HCT116 (cell line): ENCODE measurements around the gene KCNK3. TPM values are rescaled to one million over a fixed set of nuclear protein-coding genes. Genes with fewer than 3 reads are reported as not detected.

Experiments
- ATAC-seq: fragments of 200-7000 bp; cut with Tn5 transposase; 2 replicates; pipeline ENCODE4 v1.9.1; 2020; ENCODE audit warnings: mild to moderate bottlenecking, moderate library complexity
- BruUV-seq: library from RNA; stranded (reverse); fragments of 400-500 nt; replicated peaks from 2 replicates; lab custom pipeline; 2021; lab: Mats Ljungman, UMichigan
- CTCF ChIA-PET: fragments of 300-600 bp; sonication (Branson Sonifier 250); formaldehyde crosslinking; loops from one replicate; lab custom pipeline; 2021; ENCODE audit warnings: antibody characterized with exemption; lab: Charles Lee
- POLR2A ChIA-PET: fragments of 300-600, 350-600 bp; sonication (Branson Sonifier 250); formaldehyde crosslinking; loops from one replicate; lab custom pipeline; 2021; ENCODE audit warnings: antibody characterized with exemption; lab: Charles Lee
- RAD21 ChIA-PET, 2 experiments: fragments of 300-600 bp; sonication (Branson Sonifier 250); formaldehyde crosslinking; loops; one replicate each; lab custom pipeline; 2023; ENCODE audit warnings: low total read pairs in 2 of 2; ENCODE audit not compliant: uncharacterized antibody in 2 of 2, unreplicated experiment in 2 of 2, low non-redundant PET in 1 of 2; lab: Charles Lee
- DNase-seq: peaks from one replicate; pipeline ENCODE4 v3.0.0-alpha.2; 2010; ENCODE audit warnings: low read depth, low spot score
- H2AFZ ChIP-seq: fragments of 200-600 bp; shearing (Covaris generic), sonication (generic); 2 replicates; pipeline ENCODE4 v1.6.1; 2017; ENCODE audit warnings: low read depth, mixed run types, mixed read lengths, antibody characterized with exemption, low read length; ENCODE audit not compliant: poor library complexity, severe bottlenecking
- H3K27ac ChIP-seq: 2 replicates; pipeline ENCODE4 v1.5.1; 2012; ENCODE audit warnings: low read depth, low read length
- H3K27me3 ChIP-seq: fragments of 200-600 bp; sonication (generic); 2 replicates; pipeline ENCODE4 v1.6.1; 2016; ENCODE audit warnings: mixed run types, low read length, mixed read lengths; ENCODE audit not compliant: insufficient read depth
- H3K36me3 ChIP-seq, 2 experiments: fragments of 200-500 bp in 1 of 2; fragments of 200-600 bp in 1 of 2; sonication (Bioruptor generic) in 1 of 2; sonication (generic) in 1 of 2; 2 replicates each; pipeline versions ENCODE4 v1.5.1 to v1.6.1; 2014 to 2016; ENCODE audit warnings: low read length in 2 of 2, inconsistent platforms in 1 of 2, mixed read lengths in 1 of 2, mixed run types in 1 of 2; ENCODE audit not compliant: insufficient read depth in 2 of 2, control insufficient read depth in 1 of 2
- H3K4me1 ChIP-seq, 2 experiments: fragments of 200-600 bp in 1 of 2; sonication (generic) in 1 of 2; 2 replicates each; pipeline versions ENCODE4 v1.5.1 to v1.6.1; 2012 to 2017; ENCODE audit warnings: low read length in 2 of 2, inconsistent platforms in 1 of 2, mild to moderate bottlenecking in 1 of 2, mixed read lengths in 1 of 2, mixed run types in 1 of 2, moderate library complexity in 1 of 2; ENCODE audit not compliant: insufficient read depth in 2 of 2, control insufficient read depth in 1 of 2
- H3K4me2 ChIP-seq: fragments of 200-600 bp; sonication (generic); 2 replicates; pipeline ENCODE4 v1.6.1; 2017; ENCODE audit warnings: mixed run types, low read length, mixed read lengths
- H3K4me3 ChIP-seq, 2 experiments: fragments of 200-600 bp in 1 of 2; sonication (generic) in 1 of 2; replicated peaks in 1 of 2; 2 replicates each; pipeline ENCODE4 v1.5.1; 2011 to 2016; ENCODE audit warnings: low read length in 2 of 2, control low read depth in 1 of 2, low read depth in 1 of 2, mild to moderate bottlenecking in 1 of 2, mixed read lengths in 1 of 2, mixed run types in 1 of 2
- H3K79me2 ChIP-seq: fragments of 200-600 bp; sonication (generic); 2 replicates; pipeline ENCODE4 v1.6.1; 2017; ENCODE audit warnings: mild to moderate bottlenecking, mixed run types, low read length, moderate library complexity, mixed read lengths; ENCODE audit not compliant: insufficient read depth
- H3K9ac ChIP-seq: fragments of 200-600 bp; sonication (generic); 2 replicates; pipeline ENCODE4 v1.6.1; 2016; ENCODE audit warnings: low read length, mixed read lengths
- H3K9me2 ChIP-seq: fragments of 200-600 bp; sonication (generic), shearing (Covaris generic); 2 replicates; pipeline ENCODE4 v1.6.1; 2017; ENCODE audit warnings: mixed run types, mild to moderate bottlenecking, moderate library complexity; ENCODE audit not compliant: insufficient read depth
- H3K9me3 ChIP-seq, 2 experiments: fragments of 200-500 bp in 1 of 2; fragments of 200-600 bp in 1 of 2; sonication (Bioruptor generic) in 1 of 2; sonication (generic) in 1 of 2; 2 replicates each; pipeline ENCODE4 v1.6.1; 2014 to 2017; ENCODE audit warnings: low read length in 2 of 2, mixed read lengths in 2 of 2, inconsistent platforms in 1 of 2, low read depth in 1 of 2, mild to moderate bottlenecking in 1 of 2, mixed run types in 1 of 2, moderate library complexity in 1 of 2; ENCODE audit not compliant: control insufficient read depth in 1 of 2, insufficient read depth in 1 of 2
- H4K20me1 ChIP-seq: fragments of 200-600 bp; sonication (generic), shearing (Covaris generic); 2 replicates; pipeline ENCODE4 v1.6.1; 2017; ENCODE audit warnings: mixed run types, mild to moderate bottlenecking, moderate library complexity; ENCODE audit not compliant: insufficient read depth
- CEBPB ChIP-seq: IDR thresholded peaks from 2 replicates; pipeline ENCODE4 v1.6.1; 2012; ENCODE audit warnings: low read depth
- EGR1 ChIP-seq: IDR thresholded peaks from 2 replicates; pipeline ENCODE4 v1.6.1; 2012; ENCODE audit warnings: low read depth
- ELF1 ChIP-seq: IDR thresholded peaks from 2 replicates; pipeline ENCODE4 v1.6.1; 2012; ENCODE audit warnings: low read depth, borderline replicate concordance
- EZH2 ChIP-seq: fragments of 200-600 bp; sonication (generic); IDR thresholded peaks from 2 replicates; pipeline ENCODE4 v1.6.1; 2017; ENCODE audit warnings: antibody characterized with exemption, mixed run types
- EZH2phosphoT487 ChIP-seq: fragments of 200-600 bp; IDR thresholded peaks from 2 replicates; pipeline ENCODE4 v1.6.1; 2018; ENCODE audit warnings: antibody characterized with exemption, borderline replicate concordance
- FOSL1 ChIP-seq: IDR thresholded peaks from 2 replicates; pipeline ENCODE4 v1.6.1; 2012; ENCODE audit warnings: low read depth
- JUND ChIP-seq: IDR thresholded peaks from 2 replicates; pipeline ENCODE4 v1.6.1; 2012
- POLR2A ChIP-seq: IDR thresholded peaks from 2 replicates; pipeline ENCODE4 v1.7.0; 2011; ENCODE audit warnings: borderline replicate concordance; ENCODE audit not compliant: insufficient read depth, insufficient read length; ENCODE audit errors: extremely low read depth
- POLR2AphosphoS5 ChIP-seq: IDR thresholded peaks from 2 replicates; pipeline ENCODE4 v1.6.1; 2011; ENCODE audit warnings: mild to moderate bottlenecking, low read depth, low read length, moderate library complexity
- RAD21 ChIP-seq: IDR thresholded peaks from 2 replicates; pipeline ENCODE4 v1.6.1; 2012; ENCODE audit warnings: low read depth, mild to moderate bottlenecking
- SIN3A ChIP-seq: IDR thresholded peaks from 2 replicates; pipeline ENCODE4 v1.6.1; 2012; ENCODE audit warnings: low read depth
- SRF ChIP-seq: IDR thresholded peaks from 2 replicates; pipeline ENCODE4 v1.6.1; 2012; ENCODE audit warnings: low read depth
- TCF7L2 ChIP-seq: IDR thresholded peaks from 2 replicates; pipeline ENCODE4 v1.7.0; 2011; ENCODE audit warnings: borderline replicate concordance, inconsistent platforms; ENCODE audit not compliant: insufficient read depth, insufficient read length; ENCODE audit errors: extremely low read depth
- ZBTB33 ChIP-seq: IDR thresholded peaks from 2 replicates; pipeline ENCODE4 v1.6.1; 2011; ENCODE audit warnings: mild to moderate bottlenecking, low read length, moderate library complexity; ENCODE audit not compliant: insufficient replicate concordance; ENCODE audit errors: extremely low read depth
- ZFX ChIP-seq: fragments of 450-650 bp; IDR thresholded peaks from 2 replicates; pipeline ENCODE4 v1.6.1; 2017
- ZNF274 ChIP-seq: fragments of 200-500 bp; sonication (Bioruptor generic); IDR thresholded peaks from 2 replicates; pipeline ENCODE4 v1.6.1; 2014; ENCODE audit warnings: mild to moderate bottlenecking, low read depth, low read length, inconsistent platforms
- intact Hi-C: fragments of 100-400 bp; cut with micrococcal nuclease; formaldehyde crosslinking; loops from 2 replicates; pipeline ENCODE4 v1.10.0; 2022
- total RNA-seq: library from RNA; stranded (reverse); gene quantifications from one replicate; pipeline ENCODE4 v1.2.1, GENCODE V29; 2021; ENCODE audit not compliant: unreplicated experiment
- TF ChIP-seq, protein P1 (sequence below): IDR thresholded peaks from 2 replicates; pipeline ENCODE4 v1.6.1; 2012

The KCNK3 gene
- total RNA-seq, 1 experiment from 2014 or later = 0.71 TPM

- no peak for TF ChIP-seq ZBTB33
- TF ChIP-seq TCF7L2 = no peak
- no peak for TF ChIP-seq SRF
- TF ChIP-seq SIN3A = no peak
- no peak for TF ChIP-seq ELF1
- TF ChIP-seq POLR2A = no peak
- no peak for TF ChIP-seq ZFX
- no peak for TF ChIP-seq JUND
- no peak for TF ChIP-seq POLR2AphosphoS5
- TF ChIP-seq CEBPB = no peak
- no peak for TF ChIP-seq FOSL1
- no peak for TF ChIP-seq EZH2phosphoT487
- no peak for TF ChIP-seq EGR1
- TF ChIP-seq ZNF274 = no peak
- no peak for TF ChIP-seq RAD21
- no peak for TF ChIP-seq EZH2
- TF ChIP-seq, protein P1, sequence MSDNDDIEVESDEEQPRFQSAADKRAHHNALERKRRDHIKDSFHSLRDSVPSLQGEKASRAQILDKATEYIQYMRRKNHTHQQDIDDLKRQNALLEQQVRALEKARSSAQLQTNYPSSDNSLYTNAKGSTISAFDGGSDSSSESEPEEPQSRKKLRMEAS = no peak
- peaks cover 73% of the 10 kb centered on the region for H3K79me2 ChIP-seq
- H3K4me1 ChIP-seq = peaks cover 51 to 56% of the 10 kb centered on the region in 2 experiments
- peak overlapping the region; percentile 19; the same call in 1 of the 2 replicates for H3K9ac ChIP-seq
- no peaks in the 10 kb centered on the region; the same call in 1 of the 2 replicates for H4K20me1 ChIP-seq
- intact Hi-C loops = no loop called here
- ChIA-PET CTCF (no interaction called here), RAD21 (no interaction called here), POLR2A (no interaction called here)
- H3K36me3 ChIP-seq = peaks cover 0 to 19% of the 10 kb centered on the region in 2 experiments; a peak in 1 of 4 replicates
- H3K9me3 ChIP-seq = no peaks in the 10 kb centered on the region
- H3K4me2 ChIP-seq = peak overlapping the region; percentile 20; the same call in 1 of the 2 replicates
- H3K27ac ChIP-seq = no peak overlapping the region
- no peaks in the 10 kb centered on the region for H3K9me2 ChIP-seq
- DNase-seq = no peak
- H3K27me3 ChIP-seq = no peaks in the 10 kb centered on the region
- H2AFZ ChIP-seq = no peak overlapping the region
- BruUV-seq = no TSS peak
- H3K4me3 ChIP-seq = no peak overlapping the region
- ATAC-seq = no peak
Observed at GRCh38 chr2:26772064-26773001, 79.8 kb downstream of the KCNK3 start.
